Measurements from ENCODE around the gene EPS8L2.

DNA sequence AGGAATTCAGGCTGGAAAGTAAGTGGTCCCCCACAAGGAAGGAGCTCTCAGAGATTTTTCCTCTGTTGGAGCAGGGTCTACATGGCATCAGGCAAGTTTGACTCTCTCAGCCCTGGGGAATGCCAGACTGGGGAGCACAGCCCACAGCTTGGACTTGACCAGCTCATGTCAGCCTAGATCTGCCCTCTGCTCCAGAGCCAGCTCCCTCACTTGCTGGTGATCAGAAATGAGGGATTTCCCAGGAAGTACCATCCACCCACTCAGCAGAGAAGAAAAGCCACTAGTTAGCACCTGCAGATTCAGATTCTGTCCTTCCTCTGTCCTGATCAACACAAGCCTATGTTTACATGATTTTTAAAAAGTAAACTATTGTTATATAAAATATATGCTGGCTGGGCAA lies 54.2 kb downstream of the EPS8L2 start:
- TF ChIP-seq EZH2 (IDR thresholded peaks at IDR 0.05; ENCODE audit: insufficient read depth, low read length), result no peak
- TF ChIP-seq, protein P1, sequence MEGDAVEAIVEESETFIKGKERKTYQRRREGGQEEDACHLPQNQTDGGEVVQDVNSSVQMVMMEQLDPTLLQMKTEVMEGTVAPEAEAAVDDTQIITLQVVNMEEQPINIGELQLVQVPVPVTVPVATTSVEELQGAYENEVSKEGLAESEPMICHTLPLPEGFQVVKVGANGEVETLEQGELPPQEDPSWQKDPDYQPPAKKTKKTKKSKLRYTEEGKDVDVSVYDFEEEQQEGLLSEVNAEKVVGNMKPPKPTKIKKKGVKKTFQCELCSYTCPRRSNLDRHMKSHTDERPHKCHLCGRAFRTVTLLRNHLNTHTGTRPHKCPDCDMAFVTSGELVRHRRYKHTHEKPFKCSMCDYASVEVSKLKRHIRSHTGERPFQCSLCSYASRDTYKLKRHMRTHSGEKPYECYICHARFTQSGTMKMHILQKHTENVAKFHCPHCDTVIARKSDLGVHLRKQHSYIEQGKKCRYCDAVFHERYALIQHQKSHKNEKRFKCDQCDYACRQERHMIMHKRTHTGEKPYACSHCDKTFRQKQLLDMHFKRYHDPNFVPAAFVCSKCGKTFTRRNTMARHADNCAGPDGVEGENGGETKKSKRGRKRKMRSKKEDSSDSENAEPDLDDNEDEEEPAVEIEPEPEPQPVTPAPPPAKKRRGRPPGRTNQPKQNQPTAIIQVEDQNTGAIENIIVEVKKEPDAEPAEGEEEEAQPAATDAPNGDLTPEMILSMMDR (IDR thresholded peaks at IDR 0.05; ENCODE audit: insufficient read depth, low read depth, low read length), result no peak

All from astrocyte (in vitro differentiated cells and primary cell).